H1 (cell line): ENCODE results near the gene KLHL40. TPM values are rescaled to one million over a fixed set of nuclear protein-coding genes. Genes with fewer than 3 reads are reported as not detected.

Experiments used
- KDM4A ChIP-seq: IDR thresholded peaks from one replicate; pipeline ENCODE4 v1.7.1; 2012; ENCODE audit warnings: low read depth, mild to moderate bottlenecking, moderate library complexity, low read length, inconsistent platforms; ENCODE audit not compliant: severe bottlenecking
- NANOG ChIP-seq: IDR thresholded peaks from 2 replicates; pipeline ENCODE4 v1.6.1; 2011; ENCODE audit warnings: low read length, low read depth, mild to moderate bottlenecking, inconsistent platforms; ENCODE audit not compliant: insufficient read depth, poor library complexity, severe bottlenecking
- RFX5 ChIP-seq: IDR thresholded peaks from 2 replicates; pipeline ENCODE4 v1.6.1; 2011; ENCODE audit warnings: low read depth, low read length, improper control_type of control experiment, borderline replicate concordance
- polyA plus RNA-seq, 7 experiments: library from polyadenylated mRNA; depleted of rRNA in 3 of 7; stranded (reverse) in 5 of 7; unstranded in 2 of 7; fragments of >200 nt in 5 of 7; fragments of 200-250 nt in 2 of 7; gene quantifications; 1 replicate in 5 of 7; 2 replicates in 1 of 7; 4 replicates in 1 of 7; pipeline versions ENCODE4 v1.2.1 to v1.2.3, GENCODE V29; 2011 to 2013; ENCODE audit warnings: missing spikeins in 2 of 7, mixed read lengths in 2 of 7
- total RNA-seq: library from RNA; stranded (reverse); fragmentation: NEBNext Ultra II Directional; extraction: Animal tissue kit (Norgen Biotek cat#: 25700); gene quantifications from 2 replicates; pipeline ENCODE4 v1.2.1, GENCODE V29; 2021

Gene KLHL40
- total and polyA plus RNA-seq, 2 of the 8 experiments (the other 6 are each of a cell fraction or from before 2014, with no cell fraction given), result 0.02 TPM; not detected in 1

- no peak for TF ChIP-seq RFX5
- TF ChIP-seq KDM4A, result no peak
- TF ChIP-seq NANOG, result no peak
Measured at GRCh38 chr3:42697289-42698051, 12.1 kb downstream of the KLHL40 start (continued).
